ENCODE data around the gene SYTL1. TPM values are rescaled to one million over a fixed set of nuclear protein-coding genes. Genes with fewer than 3 reads are reported as not detected.

SYTL1 gene
- total and polyA plus RNA-seq, 9 of the 15 experiments (the other 6 are each of a cell fraction or from before 2014, with no cell fraction given), result 0.04 to 9.3 (median 1.7) TPM

DNA sequence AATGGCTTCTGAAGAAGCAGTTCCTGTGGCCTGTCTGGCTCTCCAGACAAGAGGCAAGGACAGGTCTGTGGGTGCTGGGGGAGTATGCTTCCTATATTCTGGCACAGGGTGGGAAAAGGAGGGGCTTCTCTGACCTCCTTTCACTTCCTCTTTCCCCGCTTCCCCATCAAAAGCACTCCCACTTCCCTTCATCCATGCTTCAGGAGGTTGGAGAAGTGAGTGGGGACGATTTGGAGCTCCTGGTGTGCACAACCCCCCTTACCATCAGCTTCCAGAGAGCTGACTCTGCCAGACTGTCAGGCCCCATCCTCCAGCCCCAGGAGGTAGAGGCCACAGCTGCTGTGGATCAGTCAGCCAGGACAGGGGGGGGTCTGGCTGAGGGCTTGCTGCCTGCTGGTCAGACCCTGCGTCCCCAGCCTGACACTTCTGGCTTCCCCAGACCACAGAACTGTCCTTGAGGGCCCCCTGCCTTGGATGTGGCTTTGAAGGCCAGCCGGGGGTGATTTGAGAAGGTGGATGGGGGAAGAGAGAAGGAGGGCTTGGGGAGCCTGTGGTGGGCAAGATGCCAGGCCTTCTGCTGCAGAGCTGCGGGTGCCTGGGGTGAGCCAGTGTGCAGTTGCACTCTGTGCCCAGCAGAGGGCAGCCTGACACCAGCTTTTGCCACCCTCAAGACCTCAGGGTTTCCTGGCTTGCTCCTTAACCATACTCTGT lies 41.3 kb upstream of the SYTL1 start (continued):
- TF ChIP-seq, protein P1, sequence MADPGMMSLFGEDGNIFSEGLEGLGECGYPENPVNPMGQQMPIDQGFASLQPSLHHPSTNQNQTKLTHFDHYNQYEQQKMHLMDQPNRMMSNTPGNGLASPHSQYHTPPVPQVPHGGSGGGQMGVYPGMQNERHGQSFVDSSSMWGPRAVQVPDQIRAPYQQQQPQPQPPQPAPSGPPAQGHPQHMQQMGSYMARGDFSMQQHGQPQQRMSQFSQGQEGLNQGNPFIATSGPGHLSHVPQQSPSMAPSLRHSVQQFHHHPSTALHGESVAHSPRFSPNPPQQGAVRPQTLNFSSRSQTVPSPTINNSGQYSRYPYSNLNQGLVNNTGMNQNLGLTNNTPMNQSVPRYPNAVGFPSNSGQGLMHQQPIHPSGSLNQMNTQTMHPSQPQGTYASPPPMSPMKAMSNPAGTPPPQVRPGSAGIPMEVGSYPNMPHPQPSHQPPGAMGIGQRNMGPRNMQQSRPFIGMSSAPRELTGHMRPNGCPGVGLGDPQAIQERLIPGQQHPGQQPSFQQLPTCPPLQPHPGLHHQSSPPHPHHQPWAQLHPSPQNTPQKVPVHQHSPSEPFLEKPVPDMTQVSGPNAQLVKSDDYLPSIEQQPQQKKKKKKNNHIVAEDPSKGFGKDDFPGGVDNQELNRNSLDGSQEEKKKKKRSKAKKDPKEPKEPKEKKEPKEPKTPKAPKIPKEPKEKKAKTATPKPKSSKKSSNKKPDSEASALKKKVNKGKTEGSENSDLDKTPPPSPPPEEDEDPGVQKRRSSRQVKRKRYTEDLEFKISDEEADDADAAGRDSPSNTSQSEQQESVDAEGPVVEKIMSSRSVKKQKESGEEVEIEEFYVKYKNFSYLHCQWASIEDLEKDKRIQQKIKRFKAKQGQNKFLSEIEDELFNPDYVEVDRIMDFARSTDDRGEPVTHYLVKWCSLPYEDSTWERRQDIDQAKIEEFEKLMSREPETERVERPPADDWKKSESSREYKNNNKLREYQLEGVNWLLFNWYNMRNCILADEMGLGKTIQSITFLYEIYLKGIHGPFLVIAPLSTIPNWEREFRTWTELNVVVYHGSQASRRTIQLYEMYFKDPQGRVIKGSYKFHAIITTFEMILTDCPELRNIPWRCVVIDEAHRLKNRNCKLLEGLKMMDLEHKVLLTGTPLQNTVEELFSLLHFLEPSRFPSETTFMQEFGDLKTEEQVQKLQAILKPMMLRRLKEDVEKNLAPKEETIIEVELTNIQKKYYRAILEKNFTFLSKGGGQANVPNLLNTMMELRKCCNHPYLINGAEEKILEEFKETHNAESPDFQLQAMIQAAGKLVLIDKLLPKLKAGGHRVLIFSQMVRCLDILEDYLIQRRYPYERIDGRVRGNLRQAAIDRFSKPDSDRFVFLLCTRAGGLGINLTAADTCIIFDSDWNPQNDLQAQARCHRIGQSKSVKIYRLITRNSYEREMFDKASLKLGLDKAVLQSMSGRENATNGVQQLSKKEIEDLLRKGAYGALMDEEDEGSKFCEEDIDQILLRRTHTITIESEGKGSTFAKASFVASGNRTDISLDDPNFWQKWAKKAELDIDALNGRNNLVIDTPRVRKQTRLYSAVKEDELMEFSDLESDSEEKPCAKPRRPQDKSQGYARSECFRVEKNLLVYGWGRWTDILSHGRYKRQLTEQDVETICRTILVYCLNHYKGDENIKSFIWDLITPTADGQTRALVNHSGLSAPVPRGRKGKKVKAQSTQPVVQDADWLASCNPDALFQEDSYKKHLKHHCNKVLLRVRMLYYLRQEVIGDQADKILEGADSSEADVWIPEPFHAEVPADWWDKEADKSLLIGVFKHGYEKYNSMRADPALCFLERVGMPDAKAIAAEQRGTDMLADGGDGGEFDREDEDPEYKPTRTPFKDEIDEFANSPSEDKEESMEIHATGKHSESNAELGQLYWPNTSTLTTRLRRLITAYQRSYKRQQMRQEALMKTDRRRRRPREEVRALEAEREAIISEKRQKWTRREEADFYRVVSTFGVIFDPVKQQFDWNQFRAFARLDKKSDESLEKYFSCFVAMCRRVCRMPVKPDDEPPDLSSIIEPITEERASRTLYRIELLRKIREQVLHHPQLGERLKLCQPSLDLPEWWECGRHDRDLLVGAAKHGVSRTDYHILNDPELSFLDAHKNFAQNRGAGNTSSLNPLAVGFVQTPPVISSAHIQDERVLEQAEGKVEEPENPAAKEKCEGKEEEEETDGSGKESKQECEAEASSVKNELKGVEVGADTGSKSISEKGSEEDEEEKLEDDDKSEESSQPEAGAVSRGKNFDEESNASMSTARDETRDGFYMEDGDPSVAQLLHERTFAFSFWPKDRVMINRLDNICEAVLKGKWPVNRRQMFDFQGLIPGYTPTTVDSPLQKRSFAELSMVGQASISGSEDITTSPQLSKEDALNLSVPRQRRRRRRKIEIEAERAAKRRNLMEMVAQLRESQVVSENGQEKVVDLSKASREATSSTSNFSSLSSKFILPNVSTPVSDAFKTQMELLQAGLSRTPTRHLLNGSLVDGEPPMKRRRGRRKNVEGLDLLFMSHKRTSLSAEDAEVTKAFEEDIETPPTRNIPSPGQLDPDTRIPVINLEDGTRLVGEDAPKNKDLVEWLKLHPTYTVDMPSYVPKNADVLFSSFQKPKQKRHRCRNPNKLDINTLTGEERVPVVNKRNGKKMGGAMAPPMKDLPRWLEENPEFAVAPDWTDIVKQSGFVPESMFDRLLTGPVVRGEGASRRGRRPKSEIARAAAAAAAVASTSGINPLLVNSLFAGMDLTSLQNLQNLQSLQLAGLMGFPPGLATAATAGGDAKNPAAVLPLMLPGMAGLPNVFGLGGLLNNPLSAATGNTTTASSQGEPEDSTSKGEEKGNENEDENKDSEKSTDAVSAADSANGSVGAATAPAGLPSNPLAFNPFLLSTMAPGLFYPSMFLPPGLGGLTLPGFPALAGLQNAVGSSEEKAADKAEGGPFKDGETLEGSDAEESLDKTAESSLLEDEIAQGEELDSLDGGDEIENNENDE (IDR thresholded peaks at IDR 0.05; ENCODE audit: low read depth, low read length), result no peak
- TF ChIP-seq, protein P2, sequence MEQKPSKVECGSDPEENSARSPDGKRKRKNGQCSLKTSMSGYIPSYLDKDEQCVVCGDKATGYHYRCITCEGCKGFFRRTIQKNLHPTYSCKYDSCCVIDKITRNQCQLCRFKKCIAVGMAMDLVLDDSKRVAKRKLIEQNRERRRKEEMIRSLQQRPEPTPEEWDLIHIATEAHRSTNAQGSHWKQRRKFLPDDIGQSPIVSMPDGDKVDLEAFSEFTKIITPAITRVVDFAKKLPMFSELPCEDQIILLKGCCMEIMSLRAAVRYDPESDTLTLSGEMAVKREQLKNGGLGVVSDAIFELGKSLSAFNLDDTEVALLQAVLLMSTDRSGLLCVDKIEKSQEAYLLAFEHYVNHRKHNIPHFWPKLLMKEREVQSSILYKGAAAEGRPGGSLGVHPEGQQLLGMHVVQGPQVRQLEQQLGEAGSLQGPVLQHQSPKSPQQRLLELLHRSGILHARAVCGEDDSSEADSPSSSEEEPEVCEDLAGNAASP (IDR thresholded peaks at IDR 0.05), result no peak
- TF ChIP-seq ZNF133 (CRISPR knock-in tag; IDR thresholded peaks at IDR 0.05) (no peak), ZNF75A (CRISPR knock-in tag; IDR thresholded peaks at IDR 0.05) (no peak), ZNF77 (CRISPR knock-in tag; IDR thresholded peaks at IDR 0.05) (no peak), TAF15 (IDR thresholded peaks at IDR 0.05; ENCODE audit: low read depth, low read length) (0 out of 2 replicates have a peak, but pooled peaks have one; percentile 29), YY1 (IDR thresholded peaks at IDR 0.05; ENCODE audit: borderline replicate concordance in 1 of 3, control insufficient read depth in 1 of 3, extremely low read depth in 1 of 3, insufficient read depth in 3 of 3, insufficient read length in 1 of 3, insufficient replicate concordance in 2 of 3, low read depth in 1 of 3, low read length in 2 of 3) (peak in 1 of 3 experiments; percentile 46), ZBTB49 (CRISPR knock-in tag; IDR thresholded peaks at IDR 0.05; ENCODE audit: borderline replicate concordance) (no peak), MED1 (CRISPR knock-in tag; IDR thresholded peaks at IDR 0.05; ENCODE audit: borderline replicate concordance) (no peak)

Measured in K562 (cell line).